Measurements from ENCODE around the gene RNF8. TPM values are rescaled to one million over a fixed set of nuclear protein-coding genes. Genes with fewer than 3 reads are reported as not detected.
"Not testable (repeated sequence)": the region's sequence is repeated elsewhere in the genome, so short reads cannot be mapped to it uniquely, and the experiment has no call there.

The RNF8 gene
- total RNA-seq, 4 donors from 2014 or later, result 8.9 to 19.0 (median 13.5) TPM

DNA sequence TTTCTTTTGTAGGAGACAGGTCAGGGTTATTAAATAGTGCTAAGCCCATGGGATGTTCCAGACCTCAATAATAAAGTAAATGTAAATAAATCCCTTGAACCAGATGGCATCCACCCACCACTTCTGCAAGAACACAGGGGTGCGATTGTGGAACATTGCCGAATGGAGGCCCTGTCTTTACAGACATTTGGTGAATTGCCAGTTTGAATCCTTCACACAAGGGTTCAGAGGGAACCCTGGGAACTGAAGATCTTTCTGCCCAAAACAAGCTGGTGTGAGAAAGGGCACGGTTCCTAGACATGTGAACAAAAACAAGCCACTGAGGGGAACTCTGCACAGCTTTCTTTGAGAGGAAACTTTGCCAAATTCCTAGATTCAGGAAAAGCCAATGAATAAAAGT is 30.2 kb upstream of the RNF8 start:
- no peak for DNase-seq
- H3K4me1 ChIP-seq, result peaks cover 0 to 19% (median 3%) of the 10 kb centered on the region in 4 donors
- H3K27ac ChIP-seq, result peak overlapping the region in 2 of 4 donors; percentile 59 to 70

DNA sequence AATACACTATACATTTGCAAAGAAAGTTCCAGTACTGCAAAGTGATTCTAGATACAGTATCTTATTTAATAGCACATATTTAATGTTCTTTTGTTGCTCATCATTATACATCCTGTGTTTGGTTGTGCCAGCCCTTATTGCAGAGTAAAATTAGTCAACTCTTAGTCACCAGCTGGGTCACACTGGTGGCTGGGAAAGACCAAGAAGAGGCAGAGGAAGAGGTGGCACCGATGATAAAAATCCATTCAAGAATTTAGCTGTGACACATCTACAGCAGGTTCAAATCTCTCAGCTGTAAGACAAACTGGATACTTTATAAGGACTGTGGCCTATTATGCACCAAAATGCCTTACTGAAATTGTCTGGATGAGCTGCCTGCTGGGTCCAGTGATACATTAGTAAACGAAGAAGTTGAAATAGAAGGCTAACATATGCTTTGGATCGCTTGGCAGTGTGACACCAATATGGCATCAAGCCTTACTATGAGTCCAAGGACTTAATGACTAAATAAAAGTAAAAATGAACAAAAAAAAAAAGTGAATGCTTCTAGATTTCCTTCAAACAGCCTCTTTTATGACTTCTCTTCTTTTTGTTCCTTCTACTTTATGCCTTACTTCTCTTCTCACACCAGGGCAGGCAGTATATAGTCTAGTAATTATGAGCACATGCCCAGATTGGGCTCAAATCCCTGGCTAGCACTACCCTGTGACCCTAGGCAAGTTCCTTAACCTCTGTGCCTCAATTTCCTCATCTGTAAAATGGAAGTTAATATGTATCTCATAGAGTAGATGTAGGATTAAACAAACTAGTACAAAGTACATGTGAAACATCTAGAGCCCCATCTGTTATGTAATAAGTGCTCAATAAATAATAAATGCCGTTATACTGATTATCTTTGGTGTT is 29.4 kb upstream of the RNF8 start:
- Histone ChIP-seq H3K27ac (peak overlapping the region in 2 of 4 donors; percentile 59 to 70), H3K9me3 (no peaks in the 10 kb centered on the region), H3K4me1 (peaks cover 0 to 19% (median 3%) of the 10 kb centered on the region in 4 donors), H3K27me3 (no peaks in the 10 kb centered on the region), H3K4me3 (no peak overlapping the region), H3K36me3 (peaks cover 0 to 31% (median 0%) of the 10 kb centered on the region in 3 donors)
- peak in 1 of 3 donors; percentile 56 for DNase-seq
- TF ChIP-seq, protein P1, sequence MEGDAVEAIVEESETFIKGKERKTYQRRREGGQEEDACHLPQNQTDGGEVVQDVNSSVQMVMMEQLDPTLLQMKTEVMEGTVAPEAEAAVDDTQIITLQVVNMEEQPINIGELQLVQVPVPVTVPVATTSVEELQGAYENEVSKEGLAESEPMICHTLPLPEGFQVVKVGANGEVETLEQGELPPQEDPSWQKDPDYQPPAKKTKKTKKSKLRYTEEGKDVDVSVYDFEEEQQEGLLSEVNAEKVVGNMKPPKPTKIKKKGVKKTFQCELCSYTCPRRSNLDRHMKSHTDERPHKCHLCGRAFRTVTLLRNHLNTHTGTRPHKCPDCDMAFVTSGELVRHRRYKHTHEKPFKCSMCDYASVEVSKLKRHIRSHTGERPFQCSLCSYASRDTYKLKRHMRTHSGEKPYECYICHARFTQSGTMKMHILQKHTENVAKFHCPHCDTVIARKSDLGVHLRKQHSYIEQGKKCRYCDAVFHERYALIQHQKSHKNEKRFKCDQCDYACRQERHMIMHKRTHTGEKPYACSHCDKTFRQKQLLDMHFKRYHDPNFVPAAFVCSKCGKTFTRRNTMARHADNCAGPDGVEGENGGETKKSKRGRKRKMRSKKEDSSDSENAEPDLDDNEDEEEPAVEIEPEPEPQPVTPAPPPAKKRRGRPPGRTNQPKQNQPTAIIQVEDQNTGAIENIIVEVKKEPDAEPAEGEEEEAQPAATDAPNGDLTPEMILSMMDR (IDR thresholded peaks at IDR 0.05), result no peak
- no peak for TF ChIP-seq POLR2A (IDR thresholded peaks at IDR 0.05)

More for the DNA sequence above, 30.2 kb upstream of the RNF8 start:
- H3K27me3 ChIP-seq, result no peaks in the 10 kb centered on the region
- no peak overlapping the region for H3K4me3 ChIP-seq
- no peaks in the 10 kb centered on the region for H3K9me3 ChIP-seq
- peaks cover 0 to 36% (median 0%) of the 10 kb centered on the region in 3 donors for H3K36me3 ChIP-seq
- TF ChIP-seq POLR2A (IDR thresholded peaks at IDR 0.05), result no peak
- TF ChIP-seq, protein P1 (IDR thresholded peaks at IDR 0.05), result no peak

DNA sequence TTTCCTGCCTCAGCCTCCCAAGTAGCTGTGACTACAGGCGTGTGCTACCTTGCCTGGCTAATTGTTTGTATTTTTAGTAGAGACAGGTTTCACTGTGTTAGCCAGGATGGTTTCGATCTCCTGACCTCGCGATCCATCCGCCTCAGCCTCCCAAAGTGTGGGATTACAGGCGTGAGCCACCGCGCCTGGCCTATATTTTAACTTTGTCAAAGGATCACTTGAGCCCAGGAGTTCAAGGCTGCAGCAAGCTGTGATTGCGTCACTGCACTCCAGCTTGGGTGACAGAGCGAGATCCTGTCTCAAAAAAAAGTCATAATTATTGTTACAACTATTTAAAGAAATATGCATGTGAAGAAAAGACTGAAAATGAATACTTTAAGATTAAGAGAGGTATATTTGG is 23.4 kb upstream of the RNF8 start:
- H3K27me3 ChIP-seq, H3K27ac ChIP-seq, DNase-seq, H3K9me3 ChIP-seq, H3K4me1 ChIP-seq, H3K4me3 ChIP-seq: not testable (repeated sequence)
- peaks cover 0 to 28% (median 0%) of the 10 kb centered on the region in 3 donors for H3K36me3 ChIP-seq

DNA sequence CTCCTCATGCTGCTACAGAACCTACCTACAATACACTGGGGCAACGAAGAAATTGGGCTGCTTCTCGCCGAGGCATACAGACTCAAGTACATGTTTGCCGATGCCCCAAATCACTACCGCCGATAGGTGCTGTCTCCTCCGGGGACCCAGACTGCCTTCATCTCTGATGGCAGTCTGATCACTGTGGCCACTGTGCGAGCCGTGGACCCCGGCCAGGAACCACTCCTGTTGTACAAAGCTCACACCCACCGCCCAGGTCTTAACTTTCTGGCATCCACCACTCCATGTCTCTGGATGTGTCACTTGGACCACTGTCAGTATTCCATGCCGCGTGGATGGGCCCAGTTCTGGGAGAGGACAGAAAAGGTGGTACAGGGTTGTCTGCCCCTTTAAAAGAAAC is 22.7 kb upstream of the RNF8 start:
- no peak overlapping the region for H3K4me3 ChIP-seq
- no peak for DNase-seq
- H3K27me3 ChIP-seq, result no peaks in the 10 kb centered on the region
- peaks cover 0 to 28% (median 0%) of the 10 kb centered on the region in 3 donors for H3K36me3 ChIP-seq
- no peaks in the 10 kb centered on the region for H3K4me1 ChIP-seq
- no peaks in the 10 kb centered on the region for H3K9me3 ChIP-seq
- H3K27ac ChIP-seq, result no peak overlapping the region
- TF ChIP-seq, protein P1 (IDR thresholded peaks at IDR 0.05), result no peak
- no peak for TF ChIP-seq POLR2A (IDR thresholded peaks at IDR 0.05)

DNA sequence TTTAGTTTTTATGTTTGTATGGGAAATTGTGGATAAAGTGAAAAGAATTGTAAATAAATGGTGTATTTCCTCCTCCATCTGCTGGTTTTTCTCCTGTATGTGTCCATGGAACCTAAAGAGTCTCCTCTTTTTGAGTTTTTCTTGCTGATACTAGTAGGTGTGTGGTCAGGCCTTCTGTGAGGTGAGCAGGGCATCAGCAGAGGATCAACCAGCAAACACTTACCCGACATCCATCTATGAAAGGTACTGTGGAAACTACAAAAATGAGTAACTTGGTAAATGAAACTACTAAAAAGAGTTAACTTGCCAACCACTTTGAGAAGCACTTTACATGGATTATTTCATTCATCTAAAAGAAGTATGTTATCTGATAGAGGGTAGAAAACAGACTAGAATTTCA is 20.9 kb upstream of the RNF8 start:
- H3K27me3 ChIP-seq, result no peaks in the 10 kb centered on the region
- no peak for DNase-seq
- TF ChIP-seq, protein P1 (IDR thresholded peaks at IDR 0.05), result no peak
- no peak for TF ChIP-seq POLR2A (IDR thresholded peaks at IDR 0.05)

DNA sequence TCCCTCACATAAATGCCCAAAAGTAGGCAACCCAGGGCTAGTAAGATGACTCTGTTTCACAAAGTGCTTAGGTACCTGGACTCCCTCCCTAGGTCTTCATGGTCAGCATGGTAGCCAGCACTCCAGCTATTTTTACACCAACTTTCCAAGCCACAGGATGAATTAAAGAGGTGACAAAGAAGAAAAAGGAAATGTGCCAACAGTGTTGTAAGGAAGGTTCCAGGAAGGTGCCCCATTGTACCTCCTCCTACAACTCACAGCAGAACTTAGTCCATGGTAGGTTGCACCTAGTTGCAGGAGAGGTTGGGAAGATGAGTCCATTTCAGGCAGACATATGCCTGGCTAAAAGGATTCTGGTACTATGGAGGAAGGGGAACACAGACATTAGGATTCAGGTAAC is 19.7 kb upstream of the RNF8 start:
- no peak for DNase-seq
- Histone ChIP-seq H3K9me3 (no peaks in the 10 kb centered on the region), H3K27me3 (no peaks in the 10 kb centered on the region), H3K27ac (no peak overlapping the region), H3K4me3 (no peak overlapping the region), H3K4me1 (no peaks in the 10 kb centered on the region), H3K36me3 (peaks cover 0 to 28% (median 0%) of the 10 kb centered on the region in 3 donors)
- TF ChIP-seq, protein P1 (IDR thresholded peaks at IDR 0.05), result no peak
- no peak for TF ChIP-seq POLR2A (IDR thresholded peaks at IDR 0.05)

More for the DNA sequence above, 20.9 kb upstream of the RNF8 start:
- Histone ChIP-seq H3K36me3 (peaks cover 0 to 28% (median 0%) of the 10 kb centered on the region in 3 donors), H3K4me1 (no peaks in the 10 kb centered on the region), H3K4me3 (no peak overlapping the region), H3K9me3 (no peaks in the 10 kb centered on the region), H3K27ac (no peak overlapping the region)

DNA sequence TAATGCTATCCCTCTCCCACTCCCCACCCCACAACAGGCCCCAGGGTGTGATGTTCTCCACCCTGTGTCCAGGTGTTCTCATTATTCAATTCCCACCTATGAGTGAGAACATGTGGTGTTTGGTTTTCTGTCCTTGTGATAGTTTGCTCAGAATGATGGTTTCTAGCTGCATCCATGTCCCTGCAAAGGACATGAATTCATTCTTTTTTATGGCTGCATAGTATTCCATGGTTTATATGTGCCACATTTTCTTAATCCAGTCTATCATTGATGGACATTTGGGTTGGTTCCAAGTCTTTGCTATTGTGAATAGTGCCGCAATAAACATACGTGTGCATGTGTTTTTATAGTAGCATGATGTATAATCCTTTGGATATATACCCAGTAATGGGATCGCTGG is 15.5 kb upstream of the RNF8 start:
- not testable (repeated sequence) for DNase-seq, H3K4me3 ChIP-seq, H3K27me3 ChIP-seq, H3K4me1 ChIP-seq, H3K27ac ChIP-seq, H3K9me3 ChIP-seq, H3K36me3 ChIP-seq
